Tibial nerve (tissue), 3 donors: ENCODE results near the gene FAM216B.

Experiments used
- EP300 ChIP-seq, 2 donors: sonication (generic); formaldehyde crosslinking; IDR thresholded peaks; one replicate each; pipeline ENCODE4 v1.6.1; 2017; ENCODE audit warnings: antibody characterized with exemption in 2 of 2, mild to moderate bottlenecking in 1 of 2
- POLR2A ChIP-seq, 2 donors: fragments of 450-650 bp; IDR thresholded peaks; one replicate each; pipeline ENCODE4 v1.6.1; 2017; ENCODE audit warnings: antibody characterized with exemption in 2 of 2, mild to moderate bottlenecking in 2 of 2, moderate library complexity in 2 of 2

- TF ChIP-seq POLR2A (IDR thresholded peaks at IDR 0.05) = no peak
- no peak for TF ChIP-seq EP300 (IDR thresholded peaks at IDR 0.05)
These were observed 11.7 kb upstream of the FAM216B start for GRCh38 chr13:42769650-42770049.
